NCI-H2029 (cell line): Measurements from ENCODE around the gene MYRF.

Source experiments
- DNase-seq: peaks from one replicate; lab custom pipeline; 2025; lab: John Stamatoyannopoulos, UW

MYRF gene

DNA sequence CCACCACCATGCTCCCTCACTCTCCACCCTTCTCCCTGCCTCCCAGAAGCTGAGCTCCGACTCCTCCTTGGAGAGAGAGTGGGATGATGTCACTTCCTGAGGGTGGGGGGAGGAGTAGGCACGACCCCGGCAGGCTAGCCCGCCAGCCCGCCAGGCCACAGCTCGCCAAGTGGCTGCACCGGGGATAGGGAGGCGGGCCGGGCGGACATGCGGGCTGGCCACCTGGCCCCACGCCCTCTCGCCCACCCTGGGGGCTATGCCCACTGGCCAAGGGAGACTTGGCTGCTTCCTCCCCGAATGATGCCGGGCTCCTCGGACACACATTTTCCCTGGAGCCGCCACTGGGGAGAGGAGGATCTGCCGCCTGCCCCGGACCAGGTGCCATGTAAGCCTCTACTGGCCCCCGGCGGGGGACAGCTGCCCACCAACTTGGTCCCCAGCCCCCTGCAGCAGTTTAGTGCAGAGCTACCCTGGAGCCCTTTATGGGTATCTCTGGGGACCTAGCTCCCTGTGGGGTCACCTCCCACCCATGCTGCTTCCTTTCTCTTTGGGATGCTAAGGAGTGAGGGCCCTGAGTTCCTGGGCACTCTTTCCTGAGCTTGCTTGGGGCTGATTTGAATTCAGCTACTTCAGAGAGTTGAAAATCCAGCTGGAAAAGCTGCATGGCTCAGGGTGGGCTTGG is 33.7 kb upstream of the MYRF start:
- DNase-seq, result no peak

DNA sequence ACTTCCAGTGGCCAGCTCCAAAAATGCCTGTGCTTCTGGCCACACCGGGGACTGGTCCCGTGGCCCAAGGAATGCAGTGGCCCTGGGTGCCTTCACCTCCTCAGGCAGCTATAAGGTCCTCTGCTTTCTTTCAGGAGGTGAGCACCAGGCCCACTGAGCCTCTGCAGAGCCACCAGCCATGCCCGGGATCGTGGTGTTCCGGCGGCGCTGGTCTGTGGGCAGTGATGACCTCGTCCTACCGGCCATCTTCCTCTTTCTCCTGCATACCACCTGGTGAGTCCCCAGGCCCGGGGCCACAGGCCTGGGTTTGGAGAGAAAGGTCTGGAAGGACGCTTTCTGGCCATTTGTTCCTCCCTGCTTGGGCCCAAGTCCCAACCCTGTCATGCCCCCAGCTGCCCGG is 32.5 kb upstream of the MYRF start:
- no peak for DNase-seq

DNA sequence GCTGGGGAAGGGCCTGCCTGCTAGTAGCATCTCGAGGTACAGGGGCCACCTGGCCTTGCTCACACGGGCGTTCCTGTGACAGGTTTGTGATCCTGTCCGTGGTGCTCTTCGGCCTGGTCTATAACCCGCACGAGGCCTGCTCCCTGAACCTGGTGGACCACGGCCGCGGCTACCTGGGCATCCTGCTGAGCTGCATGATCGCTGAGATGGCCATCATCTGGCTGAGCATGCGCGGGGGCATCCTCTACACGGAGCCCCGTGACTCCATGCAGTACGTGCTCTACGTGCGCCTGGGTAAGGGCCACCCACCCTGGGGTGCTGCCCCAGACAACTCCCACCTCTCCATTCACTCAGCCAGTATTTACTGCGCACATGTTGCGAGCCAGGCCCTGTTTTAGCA is 31.8 kb upstream of the MYRF start:
- no peak for DNase-seq

DNA sequence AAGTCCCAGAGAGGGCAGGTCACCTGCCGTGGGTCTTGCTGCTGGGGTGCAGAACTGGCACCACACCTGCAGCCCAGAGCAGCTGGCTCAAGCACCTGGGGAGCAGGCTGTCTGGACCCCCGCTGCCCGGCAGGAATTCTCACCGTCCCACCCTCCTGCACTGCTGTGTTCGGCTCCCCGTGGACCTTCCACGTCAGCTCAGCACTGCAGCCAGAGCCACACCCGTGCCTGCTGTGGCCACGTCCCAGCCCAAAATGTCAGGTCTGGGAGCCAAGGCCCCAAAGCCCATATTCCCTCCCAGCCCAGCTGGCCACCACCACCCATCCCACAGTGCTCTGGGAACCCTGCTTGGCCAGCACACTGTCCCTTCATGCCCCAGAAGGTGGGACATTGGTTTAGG is 28.0 kb upstream of the MYRF start:
- DNase-seq, result no peak

DNA sequence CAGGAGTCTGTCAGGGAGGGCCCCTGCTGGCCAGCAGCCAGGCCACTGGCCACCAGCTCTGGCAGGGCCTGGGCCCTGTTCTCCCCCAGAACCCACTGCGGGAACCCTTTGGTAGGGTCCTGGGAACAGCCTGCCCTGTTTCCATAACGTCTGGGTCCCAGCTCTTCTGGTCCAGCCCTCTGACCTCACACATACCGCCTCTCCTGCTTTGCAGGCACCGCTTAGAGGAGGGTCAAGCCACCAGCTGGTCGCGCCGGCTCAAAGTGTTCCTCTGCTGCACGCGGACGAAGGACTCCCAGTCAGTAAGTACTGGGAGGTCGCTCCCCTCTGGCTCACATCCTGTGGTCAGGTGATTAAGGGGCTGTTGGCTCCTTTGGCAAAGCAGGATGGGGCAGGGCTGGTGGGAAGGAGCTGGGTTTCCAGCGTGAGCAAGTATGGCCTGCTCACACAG is 26.6 kb upstream of the MYRF start:
- no peak for DNase-seq

DNA sequence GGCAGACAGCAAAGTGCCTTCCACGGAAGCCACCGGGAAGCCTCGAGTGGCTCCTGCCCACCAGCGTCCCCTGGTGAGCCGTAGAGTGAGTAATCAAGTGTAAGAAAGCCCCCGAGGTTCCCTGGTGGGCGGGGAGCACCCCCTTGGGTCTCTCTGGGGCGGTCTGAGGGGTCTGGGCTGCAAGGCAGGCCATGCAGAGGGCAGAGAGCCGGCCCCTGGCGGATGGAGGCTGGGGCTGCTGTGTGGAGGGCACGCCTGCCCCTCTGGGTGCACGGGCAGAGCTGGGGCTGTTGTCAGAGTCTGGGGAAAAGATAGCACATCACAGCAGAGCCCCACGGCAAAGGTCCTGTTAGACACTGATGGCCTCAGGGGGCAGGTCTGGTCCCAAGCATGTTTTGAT is 25.7 kb upstream of the MYRF start:
- no peak for DNase-seq

DNA sequence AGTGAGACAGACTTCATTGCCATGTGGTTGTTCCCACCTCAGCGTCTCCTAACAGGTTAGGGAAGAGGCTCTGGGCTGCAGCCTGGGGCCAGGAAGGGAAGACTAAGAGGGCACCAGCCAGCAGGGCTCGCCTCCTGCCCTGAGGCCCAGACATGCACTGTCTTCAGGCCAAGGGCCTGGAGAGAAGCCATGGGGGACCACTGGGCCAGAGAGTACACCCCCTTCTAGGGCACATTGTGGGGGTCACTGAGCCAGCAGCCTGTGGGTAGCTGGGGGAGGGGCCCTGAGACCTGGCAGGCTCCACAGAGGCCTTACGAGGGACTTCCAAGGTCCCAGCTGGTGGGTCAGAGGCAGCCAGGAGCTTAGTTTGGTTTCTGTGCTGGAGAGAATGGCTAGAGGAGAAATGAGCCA is 25.0 kb upstream of the MYRF start:
- no peak for DNase-seq

DNA sequence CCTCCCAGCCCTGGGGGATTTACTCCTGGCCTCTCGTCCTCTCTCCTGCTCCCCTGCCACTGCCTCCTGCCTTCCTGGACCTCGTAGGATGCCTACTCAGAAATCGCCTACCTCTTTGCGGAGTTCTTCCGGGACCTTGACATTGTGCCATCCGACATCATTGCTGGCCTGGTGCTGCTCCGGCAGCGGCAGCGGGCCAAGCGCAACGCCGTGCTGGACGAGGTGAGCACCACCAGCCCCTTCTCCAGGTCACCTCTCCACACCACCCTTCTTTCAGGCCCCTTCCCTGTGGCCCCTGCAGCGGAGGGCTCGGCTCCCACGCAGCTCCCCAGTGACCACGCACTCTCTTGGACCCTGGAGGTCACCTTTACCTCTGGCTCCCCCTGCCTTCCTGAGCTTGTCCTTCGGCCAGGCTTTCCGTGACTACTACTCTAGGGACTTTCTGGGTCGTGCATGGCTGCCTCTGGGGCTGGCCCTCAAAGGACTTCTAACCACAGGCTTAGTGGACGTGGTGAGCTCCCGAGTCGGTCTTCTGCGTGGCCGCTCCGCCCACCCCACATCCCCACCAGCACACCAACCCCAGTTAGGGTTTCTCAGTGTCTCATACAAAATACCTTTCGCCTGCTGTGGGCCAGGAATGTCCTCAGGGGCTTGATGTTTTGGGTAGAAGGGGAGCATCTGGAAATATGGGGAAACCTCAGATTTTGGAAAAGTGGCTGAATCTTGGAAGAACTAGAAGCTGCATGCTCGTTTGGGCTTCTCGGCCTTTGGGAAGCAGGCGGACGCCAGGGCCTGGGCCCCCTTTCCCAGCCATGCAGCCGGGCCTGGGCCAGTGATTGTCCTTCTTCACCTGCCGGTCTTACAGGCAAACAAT is 24.1 kb upstream of the MYRF start:
- DNase-seq, result no peak

DNA sequence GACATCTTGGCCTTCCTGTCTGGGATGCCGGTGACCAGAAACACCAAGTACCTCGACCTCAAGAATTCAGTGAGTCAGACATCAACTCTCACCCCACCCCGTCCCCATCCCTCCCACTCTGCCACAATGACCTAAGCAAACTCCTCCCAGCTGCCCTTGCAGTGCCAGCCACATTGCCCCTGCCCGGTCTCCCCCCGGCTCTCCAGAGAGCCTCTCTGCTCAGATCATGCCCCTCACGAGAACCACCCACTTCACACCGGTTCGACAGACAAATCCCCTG is 23.6 kb upstream of the MYRF start:
- no peak for DNase-seq

DNA sequence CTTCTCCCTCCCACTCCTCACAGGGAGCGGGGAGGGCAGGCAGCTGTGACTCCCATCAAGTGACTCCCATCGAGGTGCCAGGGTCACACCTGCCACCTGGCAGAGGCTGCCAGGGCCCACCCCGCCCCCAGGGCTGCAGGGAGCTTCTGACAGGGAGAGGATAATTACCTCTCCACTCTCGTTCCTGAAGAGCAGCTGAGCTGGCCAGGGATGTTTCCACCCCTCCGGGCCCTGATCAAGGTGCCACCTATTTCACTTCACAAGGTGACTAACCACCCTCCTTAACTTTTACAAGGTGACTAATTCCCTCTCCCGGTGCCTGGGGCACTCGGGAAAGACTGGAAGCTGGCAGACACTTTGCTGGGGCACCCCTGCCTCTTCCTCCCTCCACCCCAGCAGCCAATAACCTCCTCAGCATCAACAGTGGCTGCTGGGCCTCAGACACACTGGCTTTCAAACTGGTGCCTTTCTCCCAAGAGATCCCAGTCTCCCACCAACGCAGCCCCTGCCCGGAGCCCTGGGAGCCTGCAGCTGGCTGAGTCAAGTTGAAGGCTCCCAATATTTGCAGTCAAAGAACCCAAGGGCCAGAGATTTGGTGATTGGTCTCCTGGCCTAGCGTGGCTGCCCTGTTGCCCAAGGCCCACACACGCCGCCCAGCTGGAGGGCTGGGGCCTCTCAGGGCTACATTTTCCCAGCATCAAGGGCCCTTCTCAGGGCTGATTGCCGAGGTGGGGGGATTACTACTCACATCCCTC is 22.0 kb upstream of the MYRF start:
- DNase-seq, result peak; percentile 96

DNA sequence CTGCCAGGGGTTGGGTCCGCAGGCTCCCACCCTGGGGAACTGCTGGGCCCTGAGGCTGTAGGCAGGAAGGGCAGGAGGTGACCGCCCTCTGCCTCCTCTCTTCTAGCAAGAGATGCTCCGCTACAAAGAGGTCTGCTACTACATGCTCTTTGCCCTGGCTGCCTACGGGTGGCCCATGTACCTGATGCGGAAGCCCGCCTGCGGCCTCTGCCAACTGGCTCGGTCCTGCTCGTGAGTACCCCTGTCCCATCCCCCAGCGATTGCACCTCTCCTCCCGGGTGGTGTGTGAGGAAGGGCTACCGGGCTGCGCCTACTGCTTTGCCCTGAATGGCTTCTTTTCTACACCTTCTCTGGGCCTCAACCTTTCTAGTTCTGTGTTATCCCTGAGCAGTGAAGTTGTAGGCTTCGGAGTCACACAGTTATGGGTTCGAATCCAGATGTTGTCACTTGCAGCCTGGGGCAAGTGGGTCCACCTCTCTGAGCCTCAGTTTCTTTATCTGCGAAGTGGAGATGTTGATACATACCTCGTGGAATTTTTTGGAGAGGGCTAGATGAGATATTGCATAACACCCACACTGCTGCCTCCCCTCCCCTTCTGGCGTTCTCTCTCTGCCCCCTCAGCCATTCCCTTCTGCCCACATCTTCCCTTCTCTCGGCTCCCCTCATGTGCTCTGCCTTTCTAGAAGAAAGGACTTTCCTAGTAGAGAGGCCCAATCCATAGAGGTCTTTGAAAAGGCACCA is 21.1 kb upstream of the MYRF start:
- DNase-seq, result no peak

DNA sequence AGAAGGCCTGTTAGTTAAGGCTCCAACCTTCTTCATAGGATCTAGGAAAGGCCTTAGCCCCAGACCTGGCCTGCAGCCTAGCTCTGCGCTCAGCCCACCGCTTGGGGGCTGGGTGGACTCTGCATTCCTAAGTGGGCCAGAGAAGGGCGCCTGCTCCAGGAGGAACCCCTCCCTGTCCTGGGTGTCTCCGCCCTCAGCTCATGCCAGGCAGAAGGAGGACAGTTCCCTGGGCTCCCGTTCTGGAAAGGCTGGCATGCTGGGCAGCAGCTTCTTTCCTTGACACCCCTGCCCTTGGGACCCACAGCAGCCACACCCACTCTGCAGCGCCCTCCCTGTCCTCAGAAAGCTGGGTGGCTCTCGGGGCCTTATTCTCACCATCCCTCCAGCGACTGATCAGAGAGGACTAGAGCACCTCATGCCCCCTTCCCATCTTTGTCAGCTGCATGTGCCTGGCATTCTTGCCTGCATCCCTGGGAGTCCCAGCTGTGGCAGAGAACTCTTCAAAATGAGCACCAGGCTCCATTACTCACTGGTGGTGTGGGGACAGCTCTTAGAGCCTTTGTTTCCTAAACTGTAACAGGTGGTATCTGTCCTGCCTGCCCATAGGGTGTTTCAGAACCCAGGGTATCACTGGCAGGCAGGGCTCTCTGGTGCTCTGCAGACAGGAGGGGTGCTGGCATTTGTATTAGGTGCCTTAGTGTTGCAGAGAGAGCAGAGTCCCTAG is 20.3 kb upstream of the MYRF start:
- no peak for DNase-seq

DNA sequence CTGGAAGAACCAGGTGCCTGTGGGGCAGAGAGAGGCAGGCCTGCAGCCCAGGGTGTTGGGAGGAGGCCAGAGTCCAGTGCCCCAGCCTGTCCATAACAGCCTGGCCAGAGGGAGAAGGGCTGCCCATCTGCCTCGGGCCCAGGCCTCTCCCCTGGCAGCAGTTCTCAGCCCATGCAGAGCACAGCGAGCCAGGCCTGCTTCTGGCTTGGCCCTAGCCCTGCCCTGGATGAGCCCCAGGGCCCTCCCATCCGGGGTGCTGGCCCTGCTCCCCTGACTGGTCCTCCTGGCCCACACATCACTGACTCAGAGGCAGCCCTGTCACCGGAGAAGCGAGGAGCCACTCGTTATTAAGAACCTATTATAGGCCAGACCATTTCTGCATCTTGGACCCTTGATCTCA is 19.7 kb upstream of the MYRF start:
- DNase-seq, result no peak

DNA sequence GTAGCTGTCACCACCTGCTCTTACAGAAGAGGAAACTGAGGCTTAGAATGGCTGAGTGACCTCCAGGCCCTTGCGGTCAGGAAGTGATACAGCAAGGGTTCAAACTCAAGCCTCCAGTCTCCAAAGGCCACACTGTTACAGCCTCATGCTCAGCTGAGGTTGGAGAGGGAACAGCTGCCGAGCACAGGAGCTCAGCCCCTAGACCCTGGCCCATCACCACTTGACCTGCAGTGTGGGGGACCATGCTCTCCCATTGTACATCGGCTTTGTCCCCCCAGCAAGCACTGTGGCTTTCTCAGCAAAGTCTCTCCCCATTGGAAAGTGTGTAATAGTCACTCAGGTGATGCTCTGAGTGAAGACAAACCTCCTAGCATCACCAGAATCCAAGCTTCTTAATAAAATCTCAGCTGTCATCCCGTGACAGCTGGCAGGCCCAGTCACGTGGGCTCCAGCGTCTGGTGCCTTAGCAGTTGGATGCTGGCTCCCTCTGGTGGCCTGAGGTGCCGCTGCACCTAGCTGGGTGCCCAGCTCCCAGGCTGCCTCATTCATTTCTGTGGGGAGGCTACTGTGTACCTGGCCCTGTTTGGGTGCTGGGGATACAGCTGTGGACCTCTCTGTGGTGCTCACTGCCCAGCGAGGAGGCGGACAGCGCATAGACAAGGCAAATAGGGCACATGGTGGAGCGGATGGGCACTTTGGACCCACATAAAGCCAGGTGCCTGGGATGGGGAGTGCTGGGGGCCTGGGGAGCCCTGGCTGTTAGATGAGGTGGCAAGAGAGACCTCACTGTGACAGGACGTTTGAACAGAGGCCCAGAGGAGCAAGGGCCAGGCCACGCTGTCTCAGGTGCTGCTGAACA is 19.1 kb upstream of the MYRF start:
- peak; percentile 83 for DNase-seq

DNA sequence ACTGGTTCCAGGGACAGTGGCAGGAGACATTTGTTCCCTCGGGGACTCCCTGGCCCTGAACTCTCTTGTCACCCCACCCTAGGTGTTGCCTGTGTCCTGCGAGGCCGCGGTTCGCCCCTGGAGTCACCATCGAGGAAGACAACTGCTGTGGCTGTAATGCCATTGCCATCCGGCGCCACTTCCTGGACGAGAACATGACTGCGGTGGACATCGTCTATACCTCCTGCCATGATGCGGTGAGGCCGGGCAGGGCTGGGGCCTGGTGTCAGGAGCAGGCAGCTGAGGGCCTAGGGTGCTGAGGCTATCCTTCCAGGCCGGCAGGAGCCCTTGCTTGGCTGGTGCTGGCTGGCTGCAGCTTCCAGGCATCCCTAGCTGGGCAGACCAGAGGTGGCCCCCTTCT is 17.7 kb upstream of the MYRF start:
- no peak for DNase-seq

DNA sequence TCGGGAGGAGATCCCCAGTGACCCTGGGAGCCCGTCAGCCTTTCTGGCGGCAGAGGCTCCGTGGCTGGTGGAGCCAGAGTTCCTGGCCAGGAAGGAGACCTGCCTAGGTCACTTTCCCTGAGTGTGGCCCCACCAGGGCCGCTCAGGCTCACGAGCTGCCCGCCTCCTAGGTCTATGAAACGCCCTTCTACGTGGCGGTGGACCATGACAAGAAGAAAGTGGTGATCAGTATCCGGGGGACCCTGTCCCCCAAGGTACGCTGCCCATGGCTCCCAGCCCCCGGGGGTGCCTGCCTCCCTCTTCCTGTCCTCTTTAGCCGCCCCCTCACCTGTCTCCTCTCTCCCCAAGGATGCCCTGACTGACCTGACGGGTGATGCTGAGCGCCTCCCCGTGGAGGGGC is 17.0 kb upstream of the MYRF start:
- no peak for DNase-seq

DNA sequence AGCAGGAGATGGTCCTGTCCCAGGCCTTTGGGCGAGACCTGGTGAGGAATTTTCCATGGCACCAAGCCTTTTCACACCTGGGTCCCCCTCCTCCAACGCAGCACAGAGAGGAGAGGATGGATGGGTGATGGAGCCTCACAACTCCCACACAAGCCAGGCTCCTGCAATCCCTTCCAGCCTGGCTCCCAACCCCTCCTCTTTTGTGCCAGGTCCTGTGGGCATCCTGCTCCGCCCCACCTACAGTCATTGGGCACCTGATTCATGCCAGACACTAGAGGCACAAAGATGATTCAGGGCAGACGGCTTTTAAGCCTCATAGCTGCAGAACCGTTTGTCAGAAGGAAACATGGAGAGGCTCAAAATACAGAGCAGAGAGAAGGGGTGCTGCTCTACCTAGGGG is 16.1 kb upstream of the MYRF start:
- no peak for DNase-seq

DNA sequence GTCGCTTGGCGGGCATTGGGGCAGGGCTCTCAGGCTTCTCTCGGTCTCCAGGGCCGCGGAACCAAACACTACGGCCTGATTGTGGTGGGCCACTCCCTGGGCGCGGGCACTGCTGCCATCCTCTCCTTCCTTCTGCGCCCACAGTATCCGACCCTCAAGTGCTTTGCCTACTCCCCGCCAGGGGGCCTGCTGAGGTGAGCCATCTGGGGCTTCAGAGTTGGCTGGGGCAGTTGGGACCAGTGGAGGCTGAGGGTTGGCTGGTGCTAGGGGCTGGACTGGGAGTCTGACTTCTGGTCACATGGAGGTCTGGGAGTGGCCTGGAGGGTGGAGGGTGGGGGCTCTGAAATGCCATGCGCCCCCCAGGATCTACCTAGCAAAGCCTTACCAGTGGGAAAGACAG is 15.3 kb upstream of the MYRF start:
- no peak for DNase-seq

DNA sequence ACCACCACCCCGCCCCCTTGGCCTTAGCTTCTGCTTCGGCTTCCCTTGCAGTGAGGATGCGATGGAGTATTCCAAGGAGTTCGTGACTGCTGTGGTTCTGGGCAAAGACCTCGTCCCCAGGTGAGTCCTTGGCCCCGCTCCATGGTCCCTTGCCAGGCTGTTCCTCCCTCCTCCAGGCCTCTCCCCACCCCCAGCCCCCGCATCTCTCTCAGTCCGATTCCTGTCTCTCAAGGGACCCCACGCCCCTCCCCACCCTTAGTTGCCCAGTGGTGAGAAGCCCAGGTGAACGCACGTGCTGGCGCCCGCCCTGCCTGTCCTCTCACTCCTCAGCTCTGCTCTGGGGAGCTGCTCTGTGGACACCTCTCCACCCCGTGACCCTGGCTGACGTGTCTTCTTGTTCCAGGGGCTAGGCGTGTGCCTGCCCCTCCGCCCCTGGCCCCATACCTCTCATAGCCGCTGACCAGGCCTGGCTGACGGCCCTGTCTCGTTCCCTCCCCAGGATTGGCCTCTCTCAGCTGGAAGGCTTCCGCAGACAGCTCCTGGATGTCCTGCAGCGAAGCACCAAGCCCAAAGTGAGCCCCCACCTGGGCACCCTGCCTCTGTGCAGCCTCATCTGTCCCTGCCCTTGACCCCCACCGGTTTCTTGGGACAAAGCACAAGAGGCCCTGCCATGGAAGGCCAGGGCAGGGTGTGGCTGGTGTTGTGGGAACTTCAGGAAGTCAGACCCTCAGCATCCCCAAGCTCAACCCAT is 14.6 kb upstream of the MYRF start:
- DNase-seq, result no peak

DNA sequence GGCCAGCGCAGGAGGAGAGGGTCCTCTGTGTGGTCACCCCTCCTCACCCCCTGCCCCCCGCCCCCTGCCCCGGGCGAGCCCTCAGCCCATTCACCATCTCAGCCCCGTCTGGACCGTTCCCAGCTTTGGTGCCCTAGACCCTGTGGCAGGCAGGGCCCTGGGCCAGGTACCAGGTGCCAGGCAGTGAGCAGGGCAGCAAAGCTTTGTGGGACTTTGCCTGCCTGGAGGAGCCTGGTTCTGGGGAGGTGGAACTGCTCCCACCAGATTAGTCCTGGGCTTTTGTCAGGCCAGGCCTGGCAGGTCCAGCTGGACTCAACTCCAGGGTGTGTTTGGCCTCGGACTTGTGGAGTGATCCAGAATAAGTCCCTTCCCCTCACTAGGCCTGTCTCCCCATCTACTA is 13.7 kb upstream of the MYRF start:
- DNase-seq, result no peak
